Subcutaneous adipose tissue (tissue), 4 donors: ENCODE measurements around the gene UCP2. TPM values are rescaled to one million over a fixed set of nuclear protein-coding genes. Genes with fewer than 3 reads are reported as not detected.

Experiments
- CTCF ChIP-seq: fragments of 450-650 bp; IDR thresholded peaks from one replicate; pipeline ENCODE4 v1.5.1; 2016; ENCODE audit warnings: low read depth, mild to moderate bottlenecking, control low read depth, antibody characterized with exemption, moderate library complexity
- total RNA-seq, 4 donors: library from RNA; depleted of rRNA; stranded (reverse); fragments of >200 nt; gene quantifications; one replicate each; pipeline ENCODE4 v1.1.0, GENCODE V29; 2016

Gene UCP2, protein sequence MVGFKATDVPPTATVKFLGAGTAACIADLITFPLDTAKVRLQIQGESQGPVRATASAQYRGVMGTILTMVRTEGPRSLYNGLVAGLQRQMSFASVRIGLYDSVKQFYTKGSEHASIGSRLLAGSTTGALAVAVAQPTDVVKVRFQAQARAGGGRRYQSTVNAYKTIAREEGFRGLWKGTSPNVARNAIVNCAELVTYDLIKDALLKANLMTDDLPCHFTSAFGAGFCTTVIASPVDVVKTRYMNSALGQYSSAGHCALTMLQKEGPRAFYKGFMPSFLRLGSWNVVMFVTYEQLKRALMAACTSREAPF
- 100 to 1,000 TPM in 2 of 4 donors, 10 to 100 TPM in 2; 43.6 to 127 (median 110) TPM for total RNA-seq

DNA sequence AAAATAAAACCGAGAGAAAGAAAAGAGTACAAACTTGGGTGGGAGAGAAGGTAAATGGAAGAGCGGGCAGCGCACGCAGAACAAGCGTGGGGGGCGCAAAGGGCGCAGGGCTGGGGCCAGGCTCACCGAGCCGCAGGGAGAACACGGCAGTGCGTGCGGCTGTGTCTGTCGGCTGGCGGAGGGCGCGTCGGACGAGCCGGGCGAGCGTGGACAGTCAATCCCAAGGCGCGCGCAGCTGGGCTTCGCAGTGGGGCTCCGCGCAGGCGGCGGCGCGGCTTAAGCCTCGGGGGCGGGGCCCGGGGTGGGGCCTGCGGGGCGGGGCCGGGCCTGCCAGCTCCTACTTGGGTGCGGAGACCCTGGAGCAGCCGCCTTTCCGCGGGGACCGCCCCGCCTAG lies at the start of gene UCP2:
UCP2 (minus strand) TSS at position 249 of the 395 bp plus-strand sequence. CDS start 4,465 bp downstream, outside the sequence.
- no peak for TF ChIP-seq CTCF

GRCh38 chr11:74030723-74031676 lies 48.4 kb upstream of the UCP2 start:
- no peak for TF ChIP-seq CTCF

DNA sequence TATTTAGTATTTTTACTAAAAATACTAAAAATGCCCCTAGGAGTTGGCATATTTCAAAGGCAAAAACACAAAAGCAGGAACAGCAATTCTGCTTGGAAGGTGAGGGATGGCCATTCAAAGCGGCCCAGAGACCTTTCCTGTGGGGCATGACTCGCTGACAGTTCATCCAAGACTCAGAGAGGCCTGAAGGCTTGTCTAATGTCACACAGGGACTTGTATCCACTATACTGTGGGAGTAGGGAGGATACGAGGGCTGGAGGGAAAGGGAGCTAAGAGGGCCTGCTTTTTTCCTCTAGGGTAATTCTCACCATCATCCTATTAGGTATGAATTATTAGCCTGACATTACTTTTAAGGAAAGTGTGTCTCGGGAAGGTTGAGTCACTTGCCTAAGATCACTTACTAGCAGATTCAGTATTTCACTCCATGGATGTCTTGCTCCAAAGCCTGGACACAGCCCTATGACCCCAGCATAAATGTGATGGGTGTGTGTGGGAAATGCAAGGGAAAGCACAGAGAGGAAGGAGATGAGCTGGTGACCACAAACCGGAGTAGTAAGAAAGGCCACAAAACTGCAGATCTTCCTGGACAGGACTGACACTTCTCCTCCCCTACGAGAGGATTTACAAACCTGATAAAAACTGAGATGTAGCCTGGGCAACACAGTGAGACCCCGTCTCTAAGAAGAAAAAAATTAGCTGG lies 43.0 kb upstream of the UCP2 start:
- TF ChIP-seq CTCF: no peak

GRCh38 chr11:74024261-74025029 lies 41.8 kb upstream of the UCP2 start:
- TF ChIP-seq CTCF: no peak

- no peak for TF ChIP-seq CTCF
Measured at GRCh38 chr11:74023276-74023675, 40.6 kb upstream of the UCP2 start.

DNA sequence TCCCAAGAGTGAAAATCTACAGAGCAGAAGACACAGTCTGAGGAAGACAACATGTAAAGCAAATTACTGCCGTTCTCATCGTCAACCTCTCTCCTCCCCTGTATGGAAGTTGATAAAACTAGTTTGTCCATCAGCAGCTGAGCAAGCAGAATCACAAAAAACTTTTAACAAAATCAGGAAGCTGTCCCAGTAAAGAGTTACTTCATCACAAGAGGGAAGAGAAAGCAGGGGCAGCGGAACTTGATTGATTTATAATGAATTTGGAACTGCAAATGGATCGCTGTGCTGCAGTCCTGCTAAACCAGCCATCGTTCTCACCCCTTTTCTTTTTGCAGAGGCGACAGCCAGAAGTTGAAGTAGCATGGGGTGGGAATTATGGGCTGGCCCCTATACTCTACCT lies 39.9 kb upstream of the UCP2 start:
- TF ChIP-seq CTCF: no peak
